22Rv1 (cell line): ENCODE data around the gene DCAF10.

Experiments used
- ZFX ChIP-seq: fragments of 450-650 bp; IDR thresholded peaks from 2 replicates; pipeline ENCODE4 v1.6.1; 2017; ENCODE audit warnings: antibody characterized with exemption, borderline replicate concordance
- TF ChIP-seq, protein P1 (sequence below): fragments of 450-650 bp; IDR thresholded peaks from 2 replicates; pipeline ENCODE4 v1.5.1; 2017; ENCODE audit warnings: mild to moderate bottlenecking

DNA sequence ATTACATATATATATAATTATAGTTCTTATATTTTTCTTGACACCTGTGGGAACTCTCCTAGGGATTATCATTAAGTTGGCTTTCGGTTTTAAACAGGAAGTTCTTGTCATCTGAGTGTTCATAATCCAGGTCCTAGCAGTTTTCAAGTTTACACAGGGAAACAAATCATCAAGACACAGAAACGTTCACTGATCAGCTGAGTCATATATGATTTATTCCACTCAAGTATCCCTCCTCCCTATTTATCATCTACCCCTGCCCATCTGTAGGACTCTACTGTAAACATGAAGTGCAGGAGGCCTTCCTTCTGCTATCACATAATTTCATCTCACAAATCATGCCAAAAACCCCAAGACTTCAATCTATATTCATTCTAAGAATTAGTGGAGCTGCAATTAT is 97.1 kb downstream of the DCAF10 start:
- TF ChIP-seq, protein P1, sequence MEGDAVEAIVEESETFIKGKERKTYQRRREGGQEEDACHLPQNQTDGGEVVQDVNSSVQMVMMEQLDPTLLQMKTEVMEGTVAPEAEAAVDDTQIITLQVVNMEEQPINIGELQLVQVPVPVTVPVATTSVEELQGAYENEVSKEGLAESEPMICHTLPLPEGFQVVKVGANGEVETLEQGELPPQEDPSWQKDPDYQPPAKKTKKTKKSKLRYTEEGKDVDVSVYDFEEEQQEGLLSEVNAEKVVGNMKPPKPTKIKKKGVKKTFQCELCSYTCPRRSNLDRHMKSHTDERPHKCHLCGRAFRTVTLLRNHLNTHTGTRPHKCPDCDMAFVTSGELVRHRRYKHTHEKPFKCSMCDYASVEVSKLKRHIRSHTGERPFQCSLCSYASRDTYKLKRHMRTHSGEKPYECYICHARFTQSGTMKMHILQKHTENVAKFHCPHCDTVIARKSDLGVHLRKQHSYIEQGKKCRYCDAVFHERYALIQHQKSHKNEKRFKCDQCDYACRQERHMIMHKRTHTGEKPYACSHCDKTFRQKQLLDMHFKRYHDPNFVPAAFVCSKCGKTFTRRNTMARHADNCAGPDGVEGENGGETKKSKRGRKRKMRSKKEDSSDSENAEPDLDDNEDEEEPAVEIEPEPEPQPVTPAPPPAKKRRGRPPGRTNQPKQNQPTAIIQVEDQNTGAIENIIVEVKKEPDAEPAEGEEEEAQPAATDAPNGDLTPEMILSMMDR = no peak
- no peak for TF ChIP-seq ZFX
